ENCODE results near the gene PCBP3.
"Not testable (repeated sequence)": the region's sequence is repeated elsewhere in the genome, so short reads cannot be mapped to it uniquely, and the experiment has no call there.

The PCBP3 gene

DNA sequence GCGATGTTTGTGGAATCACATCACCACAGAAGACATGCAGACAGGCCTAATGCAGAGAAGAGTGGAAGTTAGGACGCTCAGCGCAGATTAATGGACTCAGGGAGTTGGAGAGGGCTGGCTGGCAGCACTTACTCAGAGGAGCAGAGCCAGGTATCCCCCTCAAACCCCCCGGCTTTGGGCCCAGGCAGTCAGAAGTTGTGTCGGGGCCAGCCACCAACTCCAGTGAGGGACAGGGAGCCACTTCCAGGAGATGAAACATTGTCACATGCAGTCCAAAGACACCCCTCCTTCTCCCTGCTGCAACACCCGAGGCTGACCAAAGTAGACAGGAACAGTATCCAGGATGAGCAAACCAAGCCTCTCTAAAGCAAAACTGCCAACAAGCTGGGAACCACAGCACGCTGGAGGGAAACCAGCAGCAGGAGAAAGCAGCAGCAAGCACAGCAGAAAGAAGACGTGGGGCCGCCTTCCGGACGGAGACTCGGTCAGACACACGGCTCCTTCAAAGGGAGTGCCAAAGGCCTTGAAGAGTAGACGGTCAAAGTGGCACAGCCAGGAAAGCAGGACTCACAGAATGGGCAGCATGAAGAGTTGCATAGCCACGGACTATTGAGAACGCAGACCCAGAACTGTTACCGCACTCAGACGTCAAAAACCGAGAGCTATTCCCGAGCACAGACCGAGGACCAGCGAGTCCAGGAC is 149.3 kb downstream of the PCBP3 start:
- no peak for DNase-seq

DNA sequence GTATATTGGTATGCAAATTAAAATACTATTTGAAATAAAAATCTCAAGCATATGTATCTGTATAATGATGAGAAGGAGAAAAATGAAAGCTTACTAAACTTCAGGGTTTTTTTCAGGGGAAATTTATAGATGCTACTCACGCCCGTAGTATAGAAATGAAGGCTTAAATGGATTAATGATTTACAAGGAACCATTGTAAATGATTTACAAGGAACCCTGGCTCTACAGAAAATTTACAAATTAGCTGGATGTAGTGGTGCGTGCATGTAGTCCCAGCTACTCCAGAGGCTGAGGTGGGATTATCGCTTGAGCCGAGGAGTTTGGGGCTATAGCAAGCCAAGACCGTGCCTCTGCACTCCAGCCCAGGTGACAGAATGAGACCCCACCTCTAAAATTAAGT is 150.5 kb downstream of the PCBP3 start:
- no peak for DNase-seq

DNA sequence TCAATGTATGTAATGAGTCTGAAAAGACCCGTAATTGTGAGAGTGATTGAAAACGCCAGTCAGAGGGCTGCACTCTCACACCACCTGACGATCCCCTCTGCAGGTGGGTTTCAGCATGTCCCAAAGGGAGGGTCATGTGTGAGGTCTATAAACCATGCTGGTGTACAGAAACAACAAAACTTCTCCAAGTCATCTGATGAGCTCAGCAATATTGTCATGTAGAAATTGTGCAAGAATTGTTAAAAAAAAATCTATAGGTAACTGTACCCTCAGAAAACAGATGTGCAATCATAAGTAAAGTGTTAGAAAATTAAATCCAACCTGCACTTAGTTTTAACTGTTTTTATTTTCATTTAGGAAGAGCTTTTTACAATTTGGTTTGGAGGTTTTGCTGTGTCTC is 152.5 kb downstream of the PCBP3 start:
- DNase-seq: no peak

DNA sequence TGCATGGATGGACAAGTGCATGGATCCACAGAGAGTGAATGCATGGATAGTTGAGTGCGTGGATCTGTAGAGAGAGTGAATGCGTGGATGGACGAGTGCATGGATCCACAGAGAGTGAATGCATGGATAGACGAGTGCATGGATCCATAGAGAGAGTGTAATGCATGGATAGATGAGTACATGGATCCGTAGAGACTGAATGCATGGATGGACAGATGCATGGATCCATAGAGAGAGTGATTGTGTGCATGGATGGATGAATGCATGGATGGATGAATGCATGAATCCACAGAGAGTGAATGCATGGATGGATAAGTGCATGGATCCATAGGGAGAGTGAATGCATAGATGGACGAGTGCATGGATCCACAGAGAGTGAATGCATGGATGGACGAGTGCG is 153.8 kb downstream of the PCBP3 start:
- no peak for DNase-seq

DNA sequence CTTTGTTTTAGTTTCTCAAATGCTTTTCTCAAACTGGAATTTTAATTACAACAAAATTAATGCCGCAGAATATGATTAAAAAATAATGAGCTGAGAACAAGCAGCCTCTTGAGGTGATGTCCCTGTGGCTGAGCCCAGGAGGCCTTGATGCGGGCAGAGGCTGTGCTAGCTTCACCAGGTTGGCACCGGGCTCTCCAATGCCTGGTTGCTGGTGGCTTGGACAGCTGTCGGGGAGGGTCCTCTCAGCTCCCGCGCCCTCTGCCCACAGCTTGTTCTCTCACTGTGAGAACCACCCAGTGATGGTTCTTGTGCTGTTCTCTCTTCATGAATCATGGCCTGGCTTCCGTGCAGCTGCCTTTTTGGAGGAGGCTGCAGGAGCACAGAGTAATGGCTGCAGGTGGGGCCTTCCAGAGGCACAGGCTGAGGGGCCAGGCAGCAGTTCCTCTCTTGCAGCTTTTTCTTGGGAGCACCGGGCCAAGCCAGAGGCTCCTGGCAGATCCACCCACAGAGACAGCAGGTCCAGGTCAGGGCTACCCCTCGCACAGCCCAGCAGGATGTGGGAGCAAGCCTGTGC is 156.3 kb downstream of the PCBP3 start:
- no peak for DNase-seq

DNA sequence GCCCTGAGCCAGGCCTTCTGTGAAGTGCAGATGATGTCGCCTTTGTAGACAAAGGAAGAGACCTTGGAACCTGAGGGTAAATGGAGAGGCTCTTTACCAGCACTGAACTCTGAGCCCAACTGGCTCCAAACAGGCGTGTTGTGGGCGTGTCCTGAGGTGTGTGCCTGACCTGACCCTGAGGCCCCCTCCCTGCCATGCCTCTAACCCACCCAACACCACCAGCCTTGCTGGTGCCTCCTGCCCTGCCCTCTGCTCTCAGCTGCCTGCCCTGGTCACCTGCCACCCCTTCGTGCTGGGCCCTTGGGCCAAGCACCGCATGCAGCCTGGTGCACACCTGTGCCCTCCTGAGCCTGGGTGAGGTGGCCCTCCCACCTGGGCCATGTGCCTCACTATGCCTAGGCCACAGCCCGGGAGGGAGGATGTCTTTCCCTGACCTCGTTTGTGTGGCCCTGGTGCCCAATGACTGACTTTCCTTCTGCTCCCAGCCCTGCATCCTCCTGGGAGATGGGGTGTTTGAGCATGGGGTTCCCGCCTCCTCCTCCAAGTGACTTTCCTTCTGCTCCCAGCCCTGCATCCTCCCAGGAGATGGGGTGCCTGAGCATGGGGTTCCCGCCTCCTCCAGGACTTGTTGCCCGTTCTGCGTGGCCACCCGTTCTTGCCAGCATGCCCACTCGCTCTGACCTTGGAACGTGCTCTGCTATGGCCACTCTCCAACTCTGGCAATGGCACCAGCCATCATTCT is 157.0 kb downstream of the PCBP3 start:
- DNase-seq: no peak

DNA sequence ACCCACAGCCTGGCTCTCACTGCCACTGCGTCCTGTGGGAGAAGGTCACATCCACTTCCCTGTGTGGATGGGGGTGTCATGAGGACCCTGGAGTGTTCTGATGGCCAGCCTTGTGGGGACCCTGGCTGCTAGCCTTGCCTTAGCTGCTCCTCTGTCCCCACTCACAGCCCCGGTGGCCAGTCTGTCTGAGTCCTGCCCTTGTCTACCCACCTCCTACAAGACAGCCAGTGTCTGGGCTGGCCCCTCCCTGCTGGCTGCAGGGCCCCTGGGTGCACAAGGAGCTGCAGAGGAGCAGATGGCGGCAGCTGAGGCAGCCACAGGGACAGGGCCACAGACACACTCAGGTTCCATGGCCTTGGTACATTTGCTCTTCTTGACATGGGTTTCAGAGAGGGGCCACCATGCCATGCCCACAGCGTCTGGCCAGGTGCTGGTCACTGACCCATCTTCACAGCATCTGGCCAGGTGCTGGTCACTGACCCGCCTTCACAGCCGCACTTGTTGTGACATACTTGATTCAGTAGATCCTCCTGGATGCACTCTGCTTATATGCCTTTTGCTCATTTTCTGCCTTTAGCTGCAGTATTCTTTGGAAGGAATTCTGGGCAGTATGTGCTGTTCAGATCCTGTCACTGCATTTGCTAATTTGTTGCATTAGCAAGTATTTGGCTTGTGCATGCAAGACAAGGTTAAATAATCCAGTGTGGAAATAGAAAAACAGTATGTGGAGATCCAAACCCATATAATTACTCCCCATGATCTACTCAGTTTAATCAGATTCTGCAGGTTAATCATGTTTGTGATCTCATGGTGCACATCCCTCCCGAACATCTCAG is 157.8 kb downstream of the PCBP3 start:
- DNase-seq: no peak

DNA sequence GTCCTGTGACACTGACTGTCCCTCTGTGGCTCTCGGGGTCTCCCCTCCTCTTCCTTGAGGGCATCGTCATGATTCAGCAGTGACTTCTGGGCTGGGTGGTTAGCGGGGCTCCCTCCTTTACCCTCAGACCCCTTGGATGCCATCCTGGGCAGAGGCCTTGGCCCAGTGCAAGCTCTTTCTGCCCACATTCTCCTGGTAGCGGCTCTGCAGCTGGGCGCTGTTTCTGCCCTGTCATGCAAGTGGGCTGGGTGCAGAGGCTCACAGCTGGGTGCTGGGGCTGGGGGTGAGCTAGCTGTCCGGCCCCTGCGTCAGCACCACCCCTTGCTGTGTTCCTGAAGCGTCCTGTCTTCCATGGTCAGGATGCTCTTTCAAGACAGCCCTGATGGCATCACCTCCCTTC is 158.5 kb downstream of the PCBP3 start:
- no peak for DNase-seq

DNA sequence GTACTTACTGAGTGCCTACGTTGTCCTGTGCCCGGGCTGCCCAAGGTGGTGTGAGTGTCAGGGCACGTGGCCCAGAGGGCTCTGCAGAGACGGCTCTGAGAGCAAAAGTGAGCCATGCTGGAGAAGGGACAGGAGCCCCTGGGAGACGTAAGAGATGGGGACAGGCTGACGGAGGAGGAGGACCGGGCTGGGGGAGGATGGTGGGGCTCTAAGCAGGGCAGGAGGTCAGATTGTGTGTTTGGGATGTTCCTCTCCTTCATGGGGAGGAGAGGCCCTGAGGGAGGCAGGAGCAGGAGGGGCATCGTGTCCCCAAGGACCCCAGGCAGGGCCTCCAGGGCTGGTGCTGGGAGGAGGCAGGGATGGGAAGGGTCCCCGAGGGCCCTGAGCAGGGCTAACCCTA is 158.9 kb downstream of the PCBP3 start:
- DNase-seq: no peak

DNA sequence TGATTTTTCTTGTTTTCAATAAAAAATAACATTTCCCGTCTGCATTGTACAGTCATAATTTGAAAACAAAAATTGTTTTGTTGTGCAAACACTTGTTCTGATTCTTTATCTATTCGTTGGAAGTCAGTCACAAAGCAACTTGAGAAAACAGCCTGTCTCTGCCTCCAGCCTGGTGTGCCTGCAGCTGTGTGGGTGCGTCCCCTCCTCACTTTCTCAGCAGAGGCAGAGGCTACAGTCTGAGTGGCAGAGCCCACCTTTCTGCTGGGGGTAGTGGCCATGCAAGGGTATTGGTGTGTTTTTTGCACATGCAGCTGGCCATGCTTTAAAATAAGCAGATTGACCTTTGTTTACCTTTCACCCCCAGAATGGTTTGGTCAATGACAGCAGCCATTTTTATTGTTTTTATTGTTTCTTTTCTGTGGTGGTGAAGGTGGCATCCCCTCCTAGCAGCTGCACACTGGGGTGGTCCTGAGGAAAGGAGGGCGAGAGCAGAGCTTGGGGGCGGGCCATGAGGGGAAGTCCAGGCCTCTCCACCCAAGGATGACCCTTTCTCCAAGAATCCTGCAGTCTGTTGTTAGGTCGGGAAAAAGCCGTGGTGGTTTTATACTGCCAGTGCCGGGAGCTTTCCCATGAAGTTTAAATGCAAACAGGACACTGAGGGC is 159.6 kb downstream of the PCBP3 start:
- no peak for DNase-seq

DNA sequence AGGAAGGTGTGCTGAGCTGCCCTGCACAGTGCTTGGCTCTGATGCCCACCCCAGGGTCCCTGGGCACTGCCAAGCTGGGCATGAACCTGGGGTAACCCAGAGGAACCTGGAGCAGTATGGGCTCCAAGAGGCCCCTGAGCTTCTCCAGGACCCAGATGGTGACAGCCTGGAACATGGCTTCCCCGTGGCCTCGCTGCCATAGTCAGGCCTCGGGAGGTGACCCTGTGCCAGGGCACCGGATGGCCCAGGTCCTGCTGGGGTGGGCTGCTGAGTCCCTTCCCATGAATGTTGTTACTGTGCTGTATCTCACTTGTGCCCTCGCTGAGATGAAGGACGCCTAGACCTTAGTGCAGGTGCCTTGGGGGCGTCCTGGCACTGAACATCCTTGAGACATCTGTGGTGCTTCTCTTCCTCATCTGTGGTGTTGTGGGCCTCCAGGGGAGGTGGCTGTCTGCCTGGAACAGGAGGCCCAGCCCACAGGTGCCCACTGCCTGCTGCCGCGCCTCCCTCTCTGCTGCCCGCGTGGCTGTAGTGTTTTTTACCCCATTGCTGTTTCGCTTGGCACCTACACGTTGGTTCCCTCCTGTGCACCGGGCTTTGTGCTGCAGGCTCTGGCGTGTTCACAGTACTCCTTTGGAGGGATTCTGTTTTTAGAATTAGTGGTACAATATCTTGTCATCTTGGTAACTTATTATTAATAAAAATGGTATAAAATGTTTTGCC is 160.3 kb downstream of the PCBP3 start:
- DNase-seq: no peak

DNA sequence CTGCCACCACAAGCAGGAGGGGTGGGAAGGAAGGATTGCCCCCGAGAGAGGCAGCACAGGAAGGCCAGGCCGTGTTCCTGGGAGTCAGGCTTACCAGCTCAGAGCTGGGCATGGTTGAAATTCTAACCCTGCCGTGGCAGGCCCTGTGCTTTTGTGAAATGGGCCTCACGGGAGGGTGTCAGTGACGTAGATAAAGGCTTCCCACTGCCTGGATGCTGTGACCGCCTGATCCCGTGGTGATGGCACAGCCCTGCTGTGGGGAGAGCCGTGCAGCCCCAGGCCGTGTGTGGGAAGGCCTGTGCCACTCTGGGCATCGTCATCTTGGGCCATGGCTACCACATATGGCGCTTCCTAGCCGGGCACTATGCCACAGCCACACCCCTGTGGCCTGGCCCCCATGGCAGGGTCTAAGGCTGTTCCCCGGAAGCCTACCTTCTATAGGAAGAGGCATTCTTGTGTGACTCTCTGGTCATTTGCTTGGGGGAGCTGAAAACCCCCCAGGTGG is 161.3 kb downstream of the PCBP3 start:
- DNase-seq: no peak

DNA sequence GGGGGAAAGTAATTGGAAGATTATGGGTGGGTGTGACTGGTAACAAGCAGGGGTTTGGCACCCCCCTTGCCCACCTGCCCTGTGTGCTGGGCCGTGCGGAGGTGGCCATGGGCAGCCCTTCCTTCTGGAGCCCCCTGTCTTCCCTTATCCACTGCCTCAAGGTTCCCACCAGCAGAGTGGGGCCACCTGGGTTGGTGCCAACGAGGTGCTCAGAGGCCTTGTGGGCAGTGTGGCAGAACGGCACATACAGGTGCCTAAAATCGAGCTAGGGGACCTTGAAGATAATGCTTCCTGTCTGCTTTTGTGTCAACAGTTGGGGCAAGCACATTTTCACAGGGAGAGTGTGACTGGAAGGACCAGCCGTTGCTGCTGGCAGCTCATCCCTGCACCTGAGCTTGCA is 161.8 kb downstream of the PCBP3 start:
- no peak for DNase-seq

DNA sequence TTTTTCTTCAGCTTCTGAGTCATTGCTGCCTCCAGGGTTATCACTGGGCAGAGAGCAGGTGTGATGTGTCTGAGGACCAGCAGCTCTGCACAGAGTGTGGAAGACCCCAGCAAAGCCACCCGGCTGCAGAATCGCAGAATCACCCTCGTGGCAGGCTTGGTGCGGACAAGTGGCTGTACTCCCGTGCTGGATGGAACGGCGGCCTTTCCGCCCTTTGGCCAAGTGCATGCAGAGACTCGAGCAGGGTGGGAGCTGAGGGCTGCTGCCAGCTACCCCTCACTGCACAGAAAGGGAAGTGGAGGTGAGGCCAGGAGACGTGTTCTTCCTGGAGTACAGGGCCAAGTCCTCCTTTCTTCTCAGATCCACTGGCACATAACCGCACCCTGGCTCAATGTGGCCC is 162.5 kb downstream of the PCBP3 start:
- no peak for DNase-seq

DNA sequence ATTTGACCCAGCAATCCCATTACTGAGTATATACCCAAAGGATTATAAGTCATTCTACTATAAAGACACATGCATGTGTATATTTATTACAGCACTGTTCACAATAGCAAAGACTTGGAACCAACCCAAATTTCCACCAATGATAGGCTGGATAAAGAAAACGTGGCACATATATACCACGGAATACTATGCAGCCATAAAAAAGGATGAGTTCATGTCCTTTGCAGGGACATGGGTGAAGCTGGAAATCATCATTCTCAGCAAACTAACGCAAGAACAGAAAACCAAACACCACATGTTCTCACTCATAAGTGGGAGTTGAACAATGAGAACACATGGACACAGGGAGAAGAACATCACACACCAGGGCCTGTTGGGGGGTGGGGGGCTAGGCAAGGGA is 165.1 kb downstream of the PCBP3 start:
- DNase-seq: not testable (repeated sequence)

DNA sequence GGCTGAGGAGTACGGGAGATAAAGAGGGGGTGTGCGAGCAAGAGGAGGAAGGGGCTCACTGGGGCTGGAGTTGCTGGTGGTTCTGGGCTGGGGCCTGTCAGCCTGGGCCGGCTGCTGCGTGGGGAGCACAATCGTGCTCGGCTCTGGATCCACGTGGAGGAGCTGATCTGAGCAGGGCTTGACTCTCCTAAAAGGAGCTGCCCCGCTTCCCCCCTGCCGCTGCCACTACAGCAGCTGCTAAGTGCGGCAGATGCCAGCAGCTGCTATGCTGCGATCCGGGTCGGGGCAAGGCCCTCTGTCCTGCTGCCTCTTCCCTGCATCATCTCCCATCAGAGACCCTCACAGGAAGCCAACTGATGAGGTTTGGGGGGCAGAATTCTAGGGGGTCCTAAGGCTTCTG is 165.9 kb downstream of the PCBP3 start:
- DNase-seq: no peak

DNA sequence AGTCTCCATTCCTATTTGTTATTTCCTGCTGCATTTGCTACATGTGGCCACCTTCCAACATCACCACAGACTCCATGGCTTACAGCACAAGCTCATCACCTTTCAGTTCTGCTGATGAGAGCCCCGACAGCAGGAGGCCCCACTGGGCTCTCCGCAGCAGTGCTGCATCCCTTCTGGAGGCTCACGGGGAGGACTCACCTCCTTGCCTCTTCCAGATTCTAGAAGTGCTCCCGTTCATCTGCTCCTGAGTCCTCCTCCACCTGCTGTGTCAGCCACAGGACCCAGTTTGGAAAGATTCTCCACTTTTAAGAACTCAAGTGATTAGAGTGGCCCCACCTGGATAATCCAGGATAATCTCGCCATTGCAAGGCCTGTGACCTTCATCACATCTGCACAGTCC is 167.6 kb downstream of the PCBP3 start:
- DNase-seq: no peak

DNA sequence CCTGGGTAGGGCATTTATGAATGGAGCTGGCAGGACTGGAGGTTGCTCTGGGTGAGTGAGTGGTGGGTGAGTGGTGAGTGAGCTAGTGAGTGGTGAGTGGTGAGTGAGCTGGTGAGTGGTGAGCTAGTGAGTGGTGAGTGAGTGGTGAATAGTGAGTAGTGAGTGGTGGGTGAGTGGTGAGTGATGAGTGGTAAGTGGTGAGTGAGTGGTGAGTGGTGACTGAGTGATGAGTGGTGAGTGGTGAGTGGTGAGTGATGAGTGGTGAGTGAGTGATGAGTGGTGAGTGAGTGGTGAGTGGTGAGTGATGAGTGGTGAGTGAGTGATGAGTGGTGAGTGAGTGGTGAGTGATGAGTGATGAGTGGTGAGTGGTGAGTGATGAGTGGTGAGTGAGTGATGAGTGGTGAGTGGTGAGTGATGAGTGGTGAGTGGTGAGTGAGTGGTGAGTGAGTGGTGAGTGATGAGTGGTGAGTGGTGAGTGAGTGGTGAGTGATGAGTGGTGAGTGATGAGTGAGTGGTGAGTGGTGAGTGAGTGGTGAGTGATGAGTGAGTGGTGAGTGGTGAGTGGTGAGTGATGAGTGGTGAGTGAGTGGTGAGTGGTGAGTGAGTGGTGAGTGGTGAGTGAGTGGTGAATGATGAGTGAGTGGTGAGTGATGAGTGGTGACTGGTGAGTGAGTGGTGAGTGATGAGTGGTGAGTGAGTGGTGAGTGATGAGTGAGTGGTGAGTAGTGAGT is 170.8 kb downstream of the PCBP3 start:
- not testable (repeated sequence) for DNase-seq

DNA sequence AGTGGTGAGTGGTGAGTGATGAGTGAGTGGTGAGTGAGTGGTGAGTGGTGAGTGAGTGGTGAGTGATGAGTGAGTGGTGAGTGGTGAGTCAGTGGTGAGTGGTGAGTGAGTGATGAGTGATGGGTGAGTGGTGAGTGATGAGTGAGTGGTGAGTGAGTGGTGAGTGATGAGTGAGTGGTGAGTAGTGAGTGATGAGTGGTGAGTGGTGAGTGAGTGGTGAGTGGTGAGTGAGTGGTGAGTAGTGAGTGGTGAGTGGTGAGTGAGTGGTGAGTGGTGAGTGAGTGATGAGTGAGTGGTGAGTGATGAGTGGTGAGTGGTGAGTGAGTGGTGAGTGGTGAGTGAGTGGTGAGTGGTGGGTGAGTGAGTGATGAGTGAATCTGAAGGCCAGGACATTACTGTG is 172.3 kb downstream of the PCBP3 start:
- DNase-seq: not testable (repeated sequence)

DNA sequence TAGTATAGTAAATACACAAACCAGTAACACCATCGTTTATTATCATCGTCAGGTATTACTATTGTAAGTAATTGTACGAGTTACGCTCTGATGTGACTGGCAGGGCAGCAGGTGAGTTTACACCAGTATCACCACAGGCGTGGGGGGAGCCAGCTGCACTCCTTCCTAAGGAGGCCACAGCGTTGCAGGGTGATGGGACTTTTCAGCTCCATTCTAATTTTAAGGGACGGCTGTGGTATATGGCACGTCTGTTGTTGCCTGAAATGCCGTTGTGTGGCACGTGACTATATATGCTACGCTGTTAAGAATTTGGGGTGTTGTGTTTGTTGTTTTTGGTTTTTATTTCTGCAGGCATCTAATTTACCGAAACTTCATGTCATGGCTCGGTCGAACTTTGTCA is 173.3 kb downstream of the PCBP3 start:
- no peak for DNase-seq

DNA sequence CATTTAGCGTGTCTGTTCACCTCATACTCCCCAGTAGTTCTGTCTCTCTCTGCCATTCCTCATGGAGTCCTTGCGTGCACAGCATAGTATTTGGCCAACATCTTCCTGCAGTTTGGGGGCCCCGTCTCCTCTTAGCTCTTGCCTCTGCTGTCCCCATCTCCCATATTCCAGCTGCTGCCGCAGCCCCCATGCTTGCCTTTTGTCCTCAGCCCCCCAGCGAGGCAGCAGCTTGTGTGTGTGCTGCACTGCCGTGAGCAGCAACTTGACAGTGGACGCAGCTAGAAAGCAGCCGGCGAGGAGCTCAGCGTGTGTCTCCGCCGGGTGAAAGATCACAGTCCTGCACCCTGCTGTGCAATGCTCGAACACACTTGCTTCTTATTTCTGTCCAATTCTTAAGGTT is 173.8 kb downstream of the PCBP3 start:
- DNase-seq: no peak
